HG02610 (cell line): ENCODE measurements around the gene PLP2.

ENCODE experiments used
- ATAC-seq: cut with Tn5 transposase; IDR thresholded peaks from one replicate; pipeline ENCODE4 v1.9.1; 2021; ENCODE audit warnings: mild to moderate bottlenecking, moderate library complexity; ENCODE audit not compliant: unreplicated experiment

PLP2 gene

DNA sequence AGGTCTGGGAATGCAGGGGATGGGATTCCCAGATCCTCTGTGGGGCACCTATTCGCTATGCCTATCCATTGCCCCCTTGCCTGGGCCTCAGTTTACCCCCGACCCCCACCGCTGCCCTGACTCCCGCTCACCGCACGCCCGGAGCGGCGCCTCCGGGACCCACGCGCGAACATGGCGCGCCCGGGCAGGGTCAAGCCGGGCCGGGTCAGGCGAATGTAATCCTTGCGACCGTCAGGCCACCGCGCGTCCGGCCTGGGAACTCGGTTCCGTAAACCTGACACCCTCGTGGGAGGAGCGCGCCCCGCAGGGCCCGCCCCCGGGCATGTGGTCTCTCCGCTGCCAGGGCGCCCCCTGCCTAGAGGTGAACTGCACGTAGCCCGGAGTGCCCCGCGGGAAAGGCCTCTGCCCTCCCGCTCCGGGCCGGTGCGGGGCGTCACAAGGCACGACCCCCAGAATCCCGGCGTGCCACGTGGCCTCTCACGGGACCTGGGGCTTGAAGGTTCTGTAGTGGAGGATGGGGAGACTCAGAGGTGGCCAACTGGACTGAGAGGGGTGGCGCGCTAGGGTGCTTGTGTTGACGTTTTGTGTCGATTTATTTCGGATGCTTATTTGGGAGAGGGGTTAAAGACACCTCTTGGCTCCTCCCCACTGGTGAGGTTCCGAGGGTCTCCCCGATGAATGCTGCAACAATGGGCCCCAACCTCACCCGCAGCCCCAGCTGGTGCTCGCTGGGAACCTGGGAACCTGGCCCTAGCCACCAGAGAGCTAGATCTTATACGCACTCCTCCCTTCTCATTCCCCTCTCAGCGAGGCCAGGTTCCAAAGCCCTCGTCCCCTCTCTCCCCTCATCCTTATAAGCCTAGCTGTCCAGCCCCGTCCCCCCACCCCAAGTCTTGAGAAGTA lies 14.7 kb downstream of the PLP2 start, which contains the start of gene PRICKLE3:
TSS of gene PRICKLE3 (minus strand) at position 249 of the 903 bp plus-strand sequence. CDS start at position 173, 76 bp downstream.
- ATAC-seq: peak; percentile 33

DNA sequence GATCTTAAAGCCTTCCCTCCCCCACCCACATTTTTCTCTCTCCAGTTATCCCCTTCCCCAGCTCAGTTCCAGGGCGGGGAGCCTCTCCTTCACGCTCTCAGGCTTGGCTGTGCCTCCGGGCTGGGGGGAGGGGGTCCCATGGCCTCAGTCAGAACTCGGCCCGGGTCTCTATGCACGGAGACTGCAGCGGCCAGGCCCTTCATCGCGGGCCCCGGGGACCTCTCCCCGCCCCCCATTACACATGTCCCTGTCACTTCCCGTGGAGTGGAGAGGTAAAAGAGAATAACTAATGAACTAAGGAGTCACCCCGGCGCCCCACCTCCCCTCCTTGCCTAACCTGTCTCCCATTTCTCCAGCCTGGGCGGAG lies 15.3 kb downstream of the PLP2 start:
- no peak for ATAC-seq

DNA sequence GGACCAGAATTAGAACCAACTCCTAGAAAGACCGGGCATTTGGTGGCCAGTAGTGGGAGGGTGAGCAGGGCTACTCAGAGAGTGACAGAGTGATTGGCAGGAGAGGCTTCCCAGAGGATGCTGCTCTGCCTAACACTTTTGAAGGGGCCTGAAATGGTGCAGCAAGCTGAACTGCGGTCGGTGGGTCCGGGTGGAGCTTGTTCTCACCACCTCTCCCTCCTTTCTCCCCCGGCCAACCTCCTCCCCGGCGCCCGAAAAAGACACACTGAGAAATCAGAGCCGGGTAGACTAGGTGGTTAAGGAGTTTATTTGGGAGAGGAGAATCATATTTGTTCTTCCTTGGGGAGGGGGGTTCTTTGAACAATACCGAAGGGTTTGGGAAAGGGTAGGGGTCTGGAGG lies 15.8 kb downstream of the PLP2 start:
- ATAC-seq: no peak

DNA sequence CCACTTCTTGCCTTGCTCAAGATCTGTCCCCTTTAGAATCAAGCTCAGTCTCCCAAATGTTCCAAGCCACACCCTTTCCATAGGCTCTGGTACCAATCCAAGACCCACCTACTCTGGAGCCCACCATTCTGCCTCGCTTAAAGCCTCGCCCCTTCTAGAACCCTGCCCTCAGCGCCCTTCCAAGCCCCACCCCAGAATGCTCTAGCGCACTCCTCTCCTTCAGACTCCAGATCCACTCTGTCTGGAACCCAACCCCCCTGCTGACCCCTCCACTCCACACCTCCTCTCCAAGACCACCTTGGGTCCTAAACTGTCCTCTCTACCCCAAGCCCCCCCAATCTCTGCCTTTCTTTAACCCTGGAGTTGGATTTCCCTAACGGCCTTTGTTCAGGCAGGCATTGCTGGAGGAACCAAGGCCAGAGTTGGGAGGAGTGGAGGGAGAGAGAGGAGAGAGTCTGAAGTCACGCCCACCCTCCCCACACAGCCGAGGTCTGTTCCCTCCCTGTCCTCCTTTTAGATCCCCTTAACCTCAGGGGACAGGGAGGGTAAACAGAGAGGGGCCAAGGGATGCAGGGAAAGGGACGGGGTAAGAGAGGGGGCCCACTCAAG lies 16.9 kb downstream of the PLP2 start:
- no peak for ATAC-seq

DNA sequence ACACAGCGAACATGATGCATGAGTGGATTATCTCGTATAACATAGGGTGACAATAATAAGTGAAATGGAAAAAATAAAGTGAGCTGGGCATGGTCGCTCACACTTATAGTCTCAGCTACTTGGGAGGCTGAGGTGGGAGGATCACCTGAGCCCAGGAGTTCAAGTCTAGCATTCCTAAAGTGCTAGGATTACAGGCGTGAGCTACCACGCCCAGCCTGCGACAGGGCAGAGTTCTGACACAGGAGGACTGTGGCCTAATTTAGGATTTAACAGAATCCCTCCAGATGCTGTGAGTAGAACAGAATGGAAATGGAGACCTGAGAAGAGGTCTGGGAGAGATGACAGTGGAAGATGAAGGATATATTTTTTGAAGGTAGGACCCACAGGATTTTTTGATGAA lies 17.9 kb downstream of the PLP2 start:
- ATAC-seq: no peak

DNA sequence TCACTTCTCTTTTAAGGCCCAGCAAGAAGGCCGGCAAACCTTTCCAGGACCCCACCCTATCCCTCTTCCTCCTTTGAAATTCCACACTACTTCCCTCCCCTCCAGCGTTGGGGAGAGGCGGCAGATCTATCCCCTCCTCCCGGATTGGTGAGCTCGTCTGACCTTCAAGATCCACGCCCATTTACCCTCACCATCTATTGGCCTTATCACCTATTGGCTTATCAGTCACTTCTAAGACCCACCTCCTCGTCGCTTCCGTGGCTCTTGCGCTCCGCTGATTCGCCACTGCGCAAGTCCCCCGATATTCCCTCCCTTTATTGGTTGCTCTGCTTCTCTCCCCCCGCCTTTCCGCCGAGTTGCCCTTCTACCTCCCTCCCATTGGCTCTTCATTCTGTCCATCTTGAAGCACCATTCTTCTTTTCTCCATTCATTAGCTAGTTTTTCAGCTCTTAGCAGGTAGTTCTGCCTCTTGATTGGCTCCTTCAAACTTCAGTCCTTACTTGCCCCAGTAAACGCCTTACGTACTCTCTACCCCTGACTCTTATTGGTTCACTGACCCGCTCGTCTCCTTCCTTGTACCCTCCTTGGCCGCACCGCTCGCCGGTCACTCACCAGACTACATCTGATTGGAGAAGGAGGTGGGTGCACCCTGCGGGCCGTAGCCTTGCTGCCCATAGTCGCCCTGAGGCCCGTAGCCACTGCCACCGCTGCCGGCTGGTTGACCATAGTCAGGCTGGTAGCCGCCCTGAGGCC lies 19.3 kb downstream of the PLP2 start:
- peak; percentile 92 for ATAC-seq

DNA sequence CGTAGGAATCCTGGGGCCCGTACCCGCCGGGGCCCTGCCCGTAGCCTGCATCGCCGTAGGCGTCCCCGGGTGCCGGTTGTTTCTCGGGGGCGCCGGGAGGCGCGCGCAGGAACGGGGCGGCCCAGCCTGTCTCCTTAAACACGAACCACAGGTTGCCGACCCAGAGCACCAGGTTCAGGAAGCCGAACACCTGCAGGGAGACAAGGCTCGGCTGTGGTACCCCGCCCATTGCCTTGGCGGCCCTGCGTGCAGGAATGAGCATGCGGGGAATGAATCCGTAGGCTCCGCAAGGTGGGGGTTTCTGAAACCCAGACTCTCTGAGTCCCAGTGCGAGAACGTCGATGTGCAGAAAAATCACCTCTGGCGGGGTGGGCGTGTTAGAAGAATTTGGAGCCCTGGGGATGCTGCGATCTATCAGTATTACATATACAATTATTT lies 19.9 kb downstream of the PLP2 start:
- peak; percentile 12 for ATAC-seq

DNA sequence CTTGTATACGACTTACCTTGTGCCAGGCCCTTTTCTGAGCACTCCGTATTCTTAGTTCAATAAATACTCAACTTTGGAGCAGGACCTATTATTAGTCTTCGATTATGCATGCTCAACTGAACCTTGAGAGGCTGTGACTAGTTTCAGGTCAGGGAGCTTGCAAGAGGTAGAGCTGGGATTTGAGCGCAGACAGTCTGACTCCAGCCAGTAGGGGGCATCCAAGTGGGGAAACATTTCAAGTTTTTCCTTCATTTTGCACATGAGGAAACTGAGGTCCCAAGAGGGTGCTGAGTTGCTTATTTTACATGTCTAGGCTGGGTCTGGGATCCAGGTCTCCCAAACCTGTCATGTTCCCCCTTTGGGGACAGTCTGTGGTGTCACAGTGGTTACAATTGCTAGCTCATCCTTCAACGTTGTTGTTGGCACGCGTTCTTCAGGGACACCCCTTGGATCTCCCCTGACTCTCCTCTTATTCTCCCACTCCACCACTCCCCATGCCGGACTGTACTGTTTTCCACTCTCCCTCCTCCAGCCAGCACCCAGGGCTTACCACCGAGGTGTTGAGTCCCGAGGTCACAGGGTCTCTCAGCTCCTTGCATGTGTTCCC lies 21.1 kb downstream of the PLP2 start:
- ATAC-seq: no peak

DNA sequence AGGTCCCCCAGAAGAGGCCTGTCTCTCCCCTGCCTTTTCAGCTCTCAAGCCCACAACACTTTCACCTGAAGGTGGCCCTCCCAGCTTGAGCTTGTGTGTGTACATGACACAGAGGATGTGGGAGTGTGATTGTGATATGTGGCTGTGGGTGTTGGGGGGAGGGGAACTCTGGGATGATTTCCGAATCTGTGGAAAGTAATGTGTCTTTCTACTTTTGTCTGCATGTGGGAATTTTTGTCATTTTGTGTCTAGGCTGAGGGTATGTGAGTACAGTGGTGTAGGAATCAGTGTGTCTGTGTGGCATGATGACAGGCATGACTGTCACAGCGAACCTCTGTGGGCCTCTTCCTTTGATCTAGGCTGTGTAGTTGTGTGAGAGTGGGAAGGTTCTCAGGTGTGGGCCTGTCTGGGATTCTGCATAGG lies 21.9 kb downstream of the PLP2 start:
- ATAC-seq: no peak

DNA sequence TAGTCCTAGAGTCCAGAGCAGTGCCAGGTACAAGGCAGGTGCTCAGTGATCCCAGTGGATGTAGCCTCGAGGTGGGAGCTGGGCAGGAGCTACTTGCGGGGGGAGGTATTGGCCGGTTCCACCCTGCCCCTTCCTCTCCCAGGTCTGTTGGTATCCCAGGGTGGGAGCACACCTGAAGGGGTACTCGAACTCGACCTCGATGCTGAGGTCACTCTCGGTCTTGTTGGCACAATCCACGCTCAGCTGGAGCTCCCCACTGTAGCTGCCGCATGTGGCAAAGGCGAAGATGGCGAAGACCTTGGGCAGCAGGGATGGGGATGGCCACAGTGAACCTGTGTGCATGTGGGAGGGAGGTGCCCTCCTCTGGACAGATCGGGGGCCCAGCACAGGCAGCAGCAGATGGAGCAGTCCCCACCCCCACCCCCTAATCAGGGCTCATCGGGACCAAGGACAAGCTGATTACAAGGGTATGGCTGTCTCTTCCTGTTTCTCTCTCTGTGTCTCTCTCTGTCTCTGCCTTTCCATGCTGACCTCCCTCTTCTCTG lies 25.9 kb downstream of the PLP2 start:
- no peak for ATAC-seq

DNA sequence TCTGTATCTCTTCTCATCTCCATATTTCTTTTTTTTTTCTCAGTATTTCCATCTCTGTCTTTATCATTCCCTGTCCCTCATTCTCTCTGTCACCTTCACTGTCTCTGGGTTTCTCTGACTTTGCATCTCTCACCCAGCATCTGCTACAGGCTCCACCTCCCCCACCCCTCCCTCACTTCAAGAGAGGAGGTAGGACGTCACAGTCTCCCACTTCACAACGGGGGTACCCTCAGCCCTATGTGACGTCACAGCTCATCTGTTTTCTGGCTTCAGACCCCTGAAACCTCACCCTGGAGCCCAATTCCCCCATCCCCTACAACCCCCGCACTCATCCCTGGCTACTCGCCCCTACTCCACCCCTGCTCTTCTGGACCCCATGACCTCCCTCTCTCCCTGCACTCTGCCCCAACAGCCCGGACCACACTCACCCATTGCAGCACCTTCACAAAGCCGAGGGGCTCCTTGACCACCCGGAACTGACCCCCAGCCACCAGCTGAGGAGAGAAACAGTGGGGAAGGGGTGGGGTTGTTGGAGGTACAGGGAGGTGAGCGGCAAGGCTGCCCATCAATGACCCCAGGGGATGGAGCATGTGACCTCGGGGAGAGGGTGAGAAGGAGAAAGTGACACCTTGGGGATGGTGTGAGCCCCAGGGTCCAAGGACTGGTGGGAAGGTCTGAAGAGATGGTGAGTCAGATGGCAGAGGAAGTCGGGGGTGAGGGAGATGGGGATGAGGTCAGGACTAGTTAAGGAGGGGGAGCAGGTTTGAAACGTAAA lies 27.0 kb downstream of the PLP2 start:
- ATAC-seq: no peak

DNA sequence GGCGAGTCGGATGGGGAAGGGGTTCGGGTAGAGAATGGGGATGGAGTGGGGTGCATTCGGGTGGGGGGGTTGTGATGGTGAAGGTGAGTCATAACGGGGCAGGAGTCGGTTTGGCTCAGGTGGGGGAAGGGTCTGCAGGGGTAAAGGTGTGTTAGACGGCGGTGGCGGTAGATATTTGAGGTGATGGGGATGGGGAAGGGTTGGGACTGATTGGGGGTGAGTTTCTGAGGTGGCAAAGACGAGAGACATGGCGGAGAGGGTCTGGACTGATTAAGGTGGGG lies 27.6 kb downstream of the PLP2 start:
- ATAC-seq: no peak

DNA sequence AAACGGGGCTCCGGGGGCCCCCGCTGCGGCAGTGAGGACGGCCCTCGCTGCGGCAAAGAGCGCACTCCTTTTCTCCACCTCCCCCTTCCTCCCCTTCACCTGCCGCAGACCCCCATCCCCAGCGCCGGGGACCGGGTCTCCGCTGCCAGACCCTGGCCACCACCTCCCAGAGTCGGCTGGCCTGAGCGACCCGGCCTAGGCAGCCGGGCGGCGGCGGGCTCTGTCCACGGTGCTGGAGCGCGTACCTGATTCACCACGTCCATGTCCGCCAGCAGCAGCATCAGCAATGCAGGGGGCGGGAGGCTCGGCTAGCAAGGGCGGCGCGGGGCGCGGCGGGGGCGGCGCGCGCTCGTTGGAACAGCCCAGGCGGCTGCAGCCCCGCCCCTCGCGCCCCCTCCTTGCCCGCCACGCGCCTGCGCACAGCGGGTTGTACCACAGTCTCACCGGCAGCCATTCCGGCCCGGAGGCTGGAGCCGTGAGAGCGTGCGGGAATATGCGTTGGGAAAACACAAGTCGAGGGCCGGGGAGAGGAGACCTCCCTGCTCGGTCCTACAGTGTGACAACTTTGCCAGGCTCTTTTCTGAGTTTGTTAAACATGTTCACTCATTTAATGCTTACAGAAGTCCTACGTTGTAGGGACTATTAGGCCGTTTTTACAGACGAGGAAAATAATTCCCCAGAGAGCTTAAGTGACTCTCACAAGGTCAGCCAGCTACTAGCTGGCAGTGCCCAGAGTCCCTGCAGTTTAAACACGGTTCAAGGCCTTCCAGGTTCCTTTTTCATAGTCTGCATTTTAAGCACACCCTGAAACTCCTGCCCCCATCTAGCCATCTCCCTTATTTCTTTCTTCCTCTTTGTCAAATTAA lies 28.4 kb downstream of the PLP2 start, which contains the start of gene SYP:
TSS of gene SYP (minus strand) at position 288 of the 866 bp plus-strand sequence. CDS start at position 281, 7 bp downstream.
- peak; percentile 91 for ATAC-seq

DNA sequence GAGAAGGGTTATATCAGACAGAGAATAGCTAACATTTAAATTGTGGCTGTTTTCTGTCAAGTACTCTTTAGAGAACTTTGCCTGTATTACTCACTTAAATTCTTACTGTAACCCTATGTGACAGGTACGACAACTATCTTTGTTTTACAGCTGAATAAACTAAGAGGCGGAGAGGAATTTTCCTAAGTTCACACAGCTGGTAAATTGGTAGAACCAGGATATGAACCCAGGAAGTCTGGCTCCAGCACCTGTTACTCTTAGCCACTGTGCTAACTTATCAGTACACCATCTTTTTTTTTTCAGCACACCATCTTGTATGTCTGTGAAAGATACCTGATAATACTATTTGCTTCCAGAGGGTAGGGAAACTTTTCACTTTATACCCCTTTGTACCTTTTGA lies 30.3 kb downstream of the PLP2 start:
- ATAC-seq: no peak

DNA sequence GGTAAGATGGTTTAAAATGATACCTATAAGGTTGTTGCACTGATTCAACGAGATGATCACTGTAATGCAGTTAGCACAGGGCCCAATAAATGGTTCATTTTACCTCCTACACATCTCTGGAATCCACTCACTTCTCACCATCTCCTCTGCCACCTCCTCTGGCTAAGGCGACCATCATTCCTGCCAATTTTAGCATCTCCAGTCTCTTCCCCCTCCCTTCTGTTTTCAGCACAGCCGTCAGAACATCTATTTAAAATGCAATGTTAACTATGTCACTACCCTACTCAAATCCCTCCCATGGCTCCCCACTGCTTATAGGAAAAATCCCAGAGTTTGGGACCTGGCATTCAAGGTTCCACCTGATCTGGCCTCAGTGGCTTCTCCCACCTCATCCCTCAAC lies 31.8 kb downstream of the PLP2 start:
- ATAC-seq: no peak

DNA sequence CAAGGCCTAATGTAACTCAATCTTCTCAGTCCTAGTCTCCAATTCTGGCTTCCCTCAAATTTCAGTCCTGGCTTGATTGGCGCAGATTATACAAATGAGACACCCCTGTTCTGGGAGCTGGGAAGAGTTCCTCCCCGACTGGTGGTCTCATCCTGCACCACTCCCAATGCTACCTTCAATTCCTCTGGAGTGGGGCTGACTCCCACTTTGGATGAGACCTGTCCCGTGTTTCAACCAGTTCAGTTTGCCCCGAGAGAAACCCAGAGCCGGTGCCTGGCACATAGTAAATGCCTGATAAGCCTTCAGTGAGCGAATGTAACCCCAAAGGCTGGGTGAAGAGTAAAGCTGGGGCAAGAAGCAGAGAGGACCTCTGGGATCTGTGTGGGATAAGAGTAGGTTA lies 32.3 kb downstream of the PLP2 start:
- ATAC-seq: no peak

DNA sequence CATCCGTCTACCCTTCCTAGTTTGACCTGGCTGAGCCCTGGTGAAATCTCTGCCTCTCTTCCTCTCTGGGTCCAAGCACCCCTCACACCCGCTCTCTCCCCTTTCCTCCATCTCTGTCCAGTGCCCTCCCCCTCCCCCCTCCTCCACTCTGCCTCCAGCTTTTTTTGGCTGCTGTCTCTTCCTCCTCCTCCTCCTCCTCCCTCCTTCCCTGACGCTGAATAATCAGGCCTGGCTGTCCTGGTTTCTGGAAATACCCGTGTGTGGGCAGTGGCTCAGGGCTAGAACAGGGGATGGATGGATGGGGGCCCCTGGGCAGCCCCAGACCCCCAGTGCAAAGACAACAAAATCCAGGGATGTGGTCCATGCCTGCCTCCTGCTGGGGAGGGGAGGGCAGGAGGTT lies 33.0 kb downstream of the PLP2 start:
- no peak for ATAC-seq

DNA sequence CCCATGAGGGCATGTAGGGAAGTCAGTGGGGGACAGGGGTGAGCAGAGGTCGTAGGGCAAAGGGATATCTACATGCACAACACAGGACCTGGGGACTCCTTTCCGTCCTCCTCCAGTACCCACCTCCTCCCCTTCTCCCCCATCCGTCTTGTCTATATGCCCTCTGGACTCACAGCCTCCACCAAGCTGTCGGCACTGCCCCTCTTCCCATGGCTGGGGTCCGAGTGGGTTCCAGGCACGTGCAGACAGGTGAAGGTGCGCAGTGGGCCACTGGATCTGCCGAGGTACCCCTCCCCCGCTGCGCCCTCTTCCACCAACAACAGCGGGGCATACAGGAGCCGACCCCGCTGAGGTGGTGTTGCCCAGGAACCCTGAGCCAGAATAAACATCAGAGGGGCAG lies 33.7 kb downstream of the PLP2 start:
- ATAC-seq: no peak

DNA sequence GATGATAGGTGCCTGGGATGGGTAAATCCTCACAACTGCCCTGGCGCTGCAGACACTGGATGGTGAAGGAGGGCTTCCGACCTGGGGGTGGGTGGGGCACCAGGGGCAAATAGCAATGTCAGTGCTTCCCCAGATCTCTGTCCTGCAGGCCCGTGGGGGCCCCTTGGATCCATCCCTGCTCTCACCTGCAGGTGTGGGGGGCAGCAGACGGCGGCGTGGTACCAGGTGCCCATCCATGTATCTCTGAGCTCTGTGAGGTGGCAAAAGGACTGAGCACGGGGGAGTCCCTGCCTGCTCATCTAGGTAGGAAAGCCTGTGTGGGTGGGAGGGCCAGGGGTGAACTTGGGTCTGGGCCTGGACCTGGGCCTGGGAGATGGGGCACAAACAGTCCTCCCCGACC lies 34.8 kb downstream of the PLP2 start:
- no peak for ATAC-seq
